ENCODE data around the gene CCDC121.

DNA sequence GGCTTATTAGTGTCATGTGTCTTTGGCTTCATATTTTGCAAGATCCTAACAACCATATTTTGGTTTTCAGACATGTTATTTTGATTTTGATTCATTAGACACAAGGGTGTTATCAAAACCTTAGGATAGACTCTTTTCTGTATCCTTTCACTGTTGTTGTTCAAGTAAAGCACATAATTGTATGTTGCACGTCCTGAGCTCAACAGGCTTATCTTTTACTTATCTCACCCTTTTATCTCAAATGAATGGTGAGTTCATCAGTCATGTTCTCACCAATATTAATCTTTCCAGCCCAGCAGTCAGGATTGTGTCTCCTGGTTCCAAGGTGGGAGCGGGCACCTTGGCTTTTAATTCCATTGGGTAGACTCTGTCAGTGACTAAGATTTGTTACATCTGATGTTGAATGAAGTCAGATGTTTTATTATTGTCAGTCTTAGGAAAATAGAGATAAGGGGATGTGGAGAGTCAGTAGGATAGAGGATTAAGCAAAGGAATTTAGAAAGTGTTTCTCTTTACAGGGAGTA, 12.0 kb upstream of the CCDC121 start:
- TF ChIP-seq POLR2A (IDR thresholded peaks at IDR 0.05) (no peak), POLR2AphosphoS5 (IDR thresholded peaks at IDR 0.05) (no peak)
- TF ChIP-seq, protein P1, sequence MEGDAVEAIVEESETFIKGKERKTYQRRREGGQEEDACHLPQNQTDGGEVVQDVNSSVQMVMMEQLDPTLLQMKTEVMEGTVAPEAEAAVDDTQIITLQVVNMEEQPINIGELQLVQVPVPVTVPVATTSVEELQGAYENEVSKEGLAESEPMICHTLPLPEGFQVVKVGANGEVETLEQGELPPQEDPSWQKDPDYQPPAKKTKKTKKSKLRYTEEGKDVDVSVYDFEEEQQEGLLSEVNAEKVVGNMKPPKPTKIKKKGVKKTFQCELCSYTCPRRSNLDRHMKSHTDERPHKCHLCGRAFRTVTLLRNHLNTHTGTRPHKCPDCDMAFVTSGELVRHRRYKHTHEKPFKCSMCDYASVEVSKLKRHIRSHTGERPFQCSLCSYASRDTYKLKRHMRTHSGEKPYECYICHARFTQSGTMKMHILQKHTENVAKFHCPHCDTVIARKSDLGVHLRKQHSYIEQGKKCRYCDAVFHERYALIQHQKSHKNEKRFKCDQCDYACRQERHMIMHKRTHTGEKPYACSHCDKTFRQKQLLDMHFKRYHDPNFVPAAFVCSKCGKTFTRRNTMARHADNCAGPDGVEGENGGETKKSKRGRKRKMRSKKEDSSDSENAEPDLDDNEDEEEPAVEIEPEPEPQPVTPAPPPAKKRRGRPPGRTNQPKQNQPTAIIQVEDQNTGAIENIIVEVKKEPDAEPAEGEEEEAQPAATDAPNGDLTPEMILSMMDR (IDR thresholded peaks at IDR 0.05): no peak
